Activated CD4-positive, alpha-beta T cell treated with anti-CD3 and anti-CD28 coated beads, Interleukin-10, Interleukin-2, amounts not matched to agents 100 ng/mL and 50 ng/mL, durations not matched to agents 16 hours and 8 hours (primary cell): Measurements from ENCODE around the gene SLC39A7.
"Not testable (repeated sequence)": the region's sequence is repeated elsewhere in the genome, so short reads cannot be mapped to it uniquely, and the experiment has no call there.

Experiments
- DNase-seq: peaks from one replicate; pipeline ENCODE4 v3.0.0-alpha.2; 2020

Gene SLC39A7

DNA sequence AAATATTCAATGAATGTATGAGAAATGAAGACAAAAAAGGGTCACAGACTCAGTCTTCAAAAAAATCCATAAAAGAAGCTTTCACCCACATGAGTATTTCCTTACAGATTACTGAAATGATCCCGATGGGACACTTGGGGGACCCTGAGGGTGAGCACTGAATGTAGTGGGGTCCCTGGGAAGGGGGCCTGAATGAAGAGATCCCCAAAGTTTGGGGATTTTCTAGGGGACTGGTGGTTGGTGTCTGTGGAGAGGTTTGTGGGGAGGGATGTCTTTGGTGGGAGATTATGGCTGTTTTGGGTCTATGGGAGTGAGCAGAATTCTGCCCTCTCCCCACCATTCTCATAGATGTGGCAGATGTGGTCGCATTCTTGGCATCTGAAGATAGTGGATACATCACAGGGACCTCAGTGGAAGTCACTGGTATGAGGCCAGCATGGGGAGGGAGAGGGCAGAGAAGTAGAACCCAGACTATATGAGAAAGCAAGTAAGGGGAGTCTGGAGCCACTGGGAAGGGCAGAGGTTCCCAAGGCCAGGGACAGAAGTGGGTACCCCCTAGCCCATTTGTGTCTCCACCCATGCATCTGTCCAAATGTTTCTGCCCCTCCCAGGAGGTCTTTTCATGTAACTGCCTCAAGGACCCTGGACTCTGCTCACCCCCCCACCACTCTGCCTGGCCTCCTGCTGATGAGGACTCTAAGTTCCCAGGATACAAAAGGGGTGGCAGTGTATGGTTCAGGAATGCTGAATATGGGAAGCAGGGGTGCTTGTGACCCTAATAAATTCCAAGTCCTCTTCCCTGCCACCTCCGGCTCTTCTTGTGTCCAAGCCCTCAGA, 5.6 kb downstream of the SLC39A7 start:
- no peak for DNase-seq

DNA sequence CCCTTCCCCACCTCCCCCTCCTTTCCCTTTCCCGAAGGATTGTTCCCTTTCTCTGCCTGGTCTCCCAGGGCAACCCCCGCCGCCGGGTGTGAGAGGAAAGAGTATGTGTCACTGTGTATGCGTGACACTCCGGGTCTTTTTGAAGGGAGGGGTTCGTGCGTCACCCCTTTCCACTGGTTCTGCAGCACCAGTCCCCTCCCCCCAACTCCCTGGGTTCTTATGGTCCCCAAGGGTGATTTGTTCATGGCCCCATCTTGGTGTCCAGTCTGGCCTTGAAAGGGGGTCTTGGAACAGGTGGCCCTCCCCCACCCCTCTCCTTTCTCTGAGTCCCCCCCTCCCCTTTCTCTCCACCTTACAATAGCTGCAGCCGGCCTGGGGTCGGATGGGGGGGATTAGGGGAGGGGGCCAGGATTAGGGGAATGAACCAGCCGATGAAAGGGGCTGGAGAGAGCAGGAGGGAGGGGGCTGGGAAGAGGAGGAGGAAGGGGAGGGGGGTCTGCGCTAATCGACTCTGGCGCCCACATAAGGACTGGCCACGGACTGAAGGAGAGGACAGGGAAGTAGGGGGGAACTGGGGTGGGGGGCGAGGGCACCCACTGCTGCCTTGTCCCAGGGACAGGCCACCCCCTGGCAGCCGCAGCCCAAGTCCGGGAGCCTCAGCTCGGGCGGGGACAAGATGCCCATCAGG, 6.3 kb downstream of the SLC39A7 start:
- DNase-seq, result no peak

DNA sequence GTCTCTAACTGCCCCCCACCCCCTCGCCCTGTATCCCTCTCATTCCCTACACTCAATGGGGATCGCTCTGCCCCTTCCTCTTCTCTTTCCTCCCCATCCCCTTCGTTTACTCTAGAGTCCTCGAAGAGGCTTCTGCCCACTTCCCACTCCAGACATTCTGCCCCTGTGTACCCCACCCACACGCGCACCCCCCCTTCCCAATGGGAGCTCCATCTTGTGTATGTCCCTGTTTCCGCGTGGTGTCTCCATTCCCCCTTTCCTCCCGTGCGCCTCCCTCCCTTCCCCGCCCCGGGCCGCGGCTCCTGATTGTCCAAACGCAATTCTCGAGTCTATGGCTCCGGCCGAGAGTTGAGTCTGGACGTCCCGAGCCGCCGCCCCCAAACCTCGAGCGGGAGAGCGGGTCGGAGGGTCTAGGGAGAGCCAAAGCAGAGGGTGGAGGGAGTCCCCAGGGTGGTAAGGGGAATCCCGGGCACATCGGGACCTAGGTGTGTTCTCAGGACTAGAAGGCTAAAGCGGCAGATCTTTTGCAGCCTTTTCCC, 7.0 kb downstream of the SLC39A7 start:
- DNase-seq, result no peak

DNA sequence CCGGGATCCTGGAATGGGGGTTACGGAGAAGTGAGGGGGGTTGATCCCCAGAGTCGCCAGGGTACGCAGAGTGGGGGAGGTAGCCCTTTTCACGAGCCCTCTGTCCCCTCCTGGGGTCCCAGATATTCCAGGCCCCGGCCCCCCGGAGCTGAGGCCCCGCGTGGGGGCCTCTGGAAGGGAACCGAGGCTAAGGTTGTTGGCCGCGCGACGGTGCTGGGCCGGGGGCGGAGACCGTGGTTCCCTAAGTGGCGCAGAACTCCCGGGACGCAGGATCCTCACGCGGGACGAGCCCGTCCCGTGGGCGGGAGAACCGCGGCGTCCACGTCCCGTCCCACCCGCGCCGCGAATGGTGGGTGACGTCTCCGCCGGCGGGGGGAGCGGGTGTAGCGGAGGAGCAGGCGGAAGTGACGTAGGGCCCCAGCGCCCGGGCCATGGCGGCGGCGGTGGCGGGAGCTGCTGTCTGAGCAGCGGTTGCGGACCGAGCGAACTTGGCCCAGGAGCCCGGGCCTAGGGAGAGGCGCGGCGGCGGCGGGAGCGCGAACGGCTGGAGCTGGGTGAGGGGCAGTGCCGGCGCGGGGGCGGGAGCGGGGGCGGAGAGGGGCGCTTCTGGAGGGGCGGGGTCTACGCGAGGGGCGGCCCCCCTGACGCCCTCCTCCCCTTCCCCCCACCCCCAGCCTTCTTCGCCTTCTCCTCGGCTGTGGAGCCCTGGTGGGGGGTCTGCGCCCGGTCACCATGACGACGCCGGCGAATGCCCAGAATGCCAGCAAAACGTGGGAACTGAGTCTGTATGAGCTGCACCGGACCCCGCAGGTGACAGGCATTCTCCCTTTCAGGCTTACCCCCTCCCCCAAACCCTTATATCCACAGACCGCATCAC, 7.7 kb downstream of the SLC39A7 start, which contains the start of gene RING1:
Gene RING1 (plus strand): TSS at position 410 of the 877 bp plus-strand sequence. CDS start 323 bp downstream, at position 733.
- peak; percentile 87 for DNase-seq

DNA sequence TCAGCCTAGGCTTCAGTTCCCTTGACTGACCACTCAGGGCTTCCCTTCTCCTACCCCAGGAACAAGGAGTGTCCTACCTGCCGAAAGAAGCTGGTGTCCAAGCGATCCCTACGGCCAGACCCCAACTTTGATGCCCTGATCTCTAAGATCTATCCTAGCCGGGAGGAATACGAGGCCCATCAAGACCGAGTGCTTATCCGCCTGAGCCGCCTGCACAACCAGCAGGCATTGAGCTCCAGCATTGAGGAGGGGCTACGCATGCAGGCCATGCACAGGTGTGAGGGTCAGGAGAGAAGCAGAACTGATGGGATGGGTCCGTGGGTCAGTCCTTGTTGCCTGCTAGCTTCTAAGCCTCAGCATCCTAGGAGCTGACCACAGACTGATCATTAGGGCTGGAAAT, 9.2 kb downstream of the SLC39A7 start:
- DNase-seq, result no peak

DNA sequence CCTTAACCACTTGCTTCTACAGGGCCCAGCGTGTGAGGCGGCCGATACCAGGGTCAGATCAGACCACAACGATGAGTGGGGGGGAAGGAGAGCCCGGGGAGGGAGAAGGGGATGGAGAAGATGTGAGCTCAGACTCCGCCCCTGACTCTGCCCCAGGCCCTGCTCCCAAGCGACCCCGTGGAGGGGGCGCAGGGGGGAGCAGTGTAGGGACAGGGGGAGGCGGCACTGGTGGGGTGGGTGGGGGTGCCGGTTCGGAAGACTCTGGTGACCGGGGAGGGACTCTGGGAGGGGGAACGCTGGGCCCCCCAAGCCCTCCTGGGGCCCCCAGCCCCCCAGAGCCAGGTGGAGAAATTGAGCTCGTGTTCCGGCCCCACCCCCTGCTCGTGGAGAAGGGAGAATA, 10.5 kb downstream of the SLC39A7 start:
- DNase-seq, result no peak

DNA sequence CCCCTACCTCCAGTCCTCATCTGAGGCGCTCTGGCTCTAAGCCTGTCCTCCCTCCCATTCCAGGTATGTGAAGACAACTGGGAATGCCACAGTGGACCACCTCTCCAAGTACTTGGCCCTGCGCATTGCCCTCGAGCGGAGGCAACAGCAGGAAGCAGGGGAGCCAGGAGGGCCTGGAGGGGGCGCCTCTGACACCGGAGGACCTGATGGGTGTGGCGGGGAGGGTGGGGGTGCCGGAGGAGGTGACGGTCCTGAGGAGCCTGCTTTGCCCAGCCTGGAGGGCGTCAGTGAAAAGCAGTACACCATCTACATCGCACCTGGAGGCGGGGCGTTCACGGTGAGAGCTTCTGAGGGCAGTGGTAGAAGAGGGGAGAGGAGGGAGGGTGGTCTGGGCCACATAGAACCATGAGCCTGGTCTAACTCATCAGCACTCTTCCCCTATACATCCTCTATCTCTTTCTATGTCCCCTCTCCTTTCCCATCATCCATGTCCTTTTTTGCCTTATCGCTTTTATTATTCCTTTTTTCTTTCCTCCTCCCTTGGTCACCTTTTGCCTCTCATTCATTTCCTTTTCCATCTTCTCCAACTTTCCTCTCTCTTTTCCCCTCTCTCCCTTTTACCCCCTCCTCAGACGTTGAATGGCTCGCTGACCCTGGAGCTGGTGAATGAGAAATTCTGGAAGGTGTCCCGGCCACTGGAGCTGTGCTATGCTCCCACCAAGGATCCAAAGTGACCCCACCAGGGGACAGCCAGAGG, 11.2 kb downstream of the SLC39A7 start:
- no peak for DNase-seq

DNA sequence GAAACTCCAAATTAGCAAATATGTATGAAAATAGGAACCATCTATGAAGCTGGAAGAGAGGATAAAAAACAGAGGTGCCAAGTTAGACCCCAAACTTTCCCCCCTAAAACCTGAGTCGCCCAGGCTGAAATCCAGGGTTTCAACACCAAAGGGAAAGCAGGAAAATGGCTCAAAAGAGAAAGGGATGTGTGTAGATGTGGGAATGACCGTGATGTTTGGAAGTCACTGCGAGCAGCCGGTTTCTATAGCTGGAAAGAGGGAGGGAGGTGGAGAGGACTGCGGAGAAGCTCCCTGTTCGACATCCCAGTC, 12.1 kb downstream of the SLC39A7 start:
- no peak for DNase-seq

DNA sequence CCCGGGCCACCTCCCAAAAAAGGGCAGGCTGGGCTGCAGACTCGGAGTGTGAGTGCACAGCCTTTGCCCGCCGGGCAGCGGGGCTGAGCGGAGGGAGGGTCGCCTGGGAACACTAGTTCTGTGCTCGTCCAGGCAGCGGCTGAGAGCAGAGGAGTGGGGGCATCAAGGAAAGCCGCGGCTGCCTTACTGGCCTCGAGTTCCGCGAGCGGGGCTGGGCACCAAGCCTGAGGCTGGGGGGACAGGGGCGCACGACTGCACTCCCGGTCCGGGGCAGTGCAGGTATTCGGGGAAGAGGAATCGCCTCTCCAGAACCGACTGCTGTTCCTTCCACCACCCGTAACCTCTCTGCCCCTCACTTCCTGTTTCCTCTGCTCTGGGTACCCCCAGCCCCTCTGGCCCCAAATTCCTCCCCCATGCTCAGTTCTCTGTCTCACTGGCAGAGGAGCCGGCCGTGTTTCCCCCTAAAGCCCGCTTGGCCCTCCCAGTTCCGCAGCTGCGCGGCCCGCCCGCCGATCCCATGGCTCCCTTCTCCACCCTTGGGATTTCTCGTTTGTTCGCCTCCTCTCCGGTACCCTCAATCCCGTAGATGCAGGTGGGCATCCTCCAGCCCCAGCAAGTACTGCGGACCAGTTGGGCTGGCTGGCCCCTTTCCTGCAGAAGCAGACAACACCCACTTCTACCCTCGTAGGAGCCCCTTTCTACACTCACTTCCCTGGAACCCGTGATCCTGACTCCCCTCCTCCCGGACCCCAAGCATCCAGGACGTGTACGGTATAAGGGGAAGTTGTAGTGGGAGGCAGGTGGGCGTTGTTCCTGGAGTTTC, 12.7 kb downstream of the SLC39A7 start:
- no peak for DNase-seq

DNA sequence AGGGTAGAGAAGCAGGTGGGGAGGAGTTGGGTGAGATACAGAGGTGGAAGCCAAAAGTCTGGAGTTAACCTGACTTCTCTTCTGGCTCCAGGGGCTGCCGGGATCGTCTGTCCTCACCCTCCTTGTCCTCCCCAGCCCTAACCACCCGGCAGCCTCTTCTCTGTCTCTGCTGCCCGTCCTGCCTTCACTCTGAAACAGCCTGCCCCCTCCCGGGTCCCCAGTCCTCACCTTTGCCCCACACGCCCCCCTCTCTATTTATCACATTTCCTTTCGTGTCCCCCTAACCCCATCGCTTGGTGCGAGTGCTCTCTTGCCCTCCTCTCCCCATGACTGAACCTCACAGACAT, 13.3 kb downstream of the SLC39A7 start:
- DNase-seq, result no peak

DNA sequence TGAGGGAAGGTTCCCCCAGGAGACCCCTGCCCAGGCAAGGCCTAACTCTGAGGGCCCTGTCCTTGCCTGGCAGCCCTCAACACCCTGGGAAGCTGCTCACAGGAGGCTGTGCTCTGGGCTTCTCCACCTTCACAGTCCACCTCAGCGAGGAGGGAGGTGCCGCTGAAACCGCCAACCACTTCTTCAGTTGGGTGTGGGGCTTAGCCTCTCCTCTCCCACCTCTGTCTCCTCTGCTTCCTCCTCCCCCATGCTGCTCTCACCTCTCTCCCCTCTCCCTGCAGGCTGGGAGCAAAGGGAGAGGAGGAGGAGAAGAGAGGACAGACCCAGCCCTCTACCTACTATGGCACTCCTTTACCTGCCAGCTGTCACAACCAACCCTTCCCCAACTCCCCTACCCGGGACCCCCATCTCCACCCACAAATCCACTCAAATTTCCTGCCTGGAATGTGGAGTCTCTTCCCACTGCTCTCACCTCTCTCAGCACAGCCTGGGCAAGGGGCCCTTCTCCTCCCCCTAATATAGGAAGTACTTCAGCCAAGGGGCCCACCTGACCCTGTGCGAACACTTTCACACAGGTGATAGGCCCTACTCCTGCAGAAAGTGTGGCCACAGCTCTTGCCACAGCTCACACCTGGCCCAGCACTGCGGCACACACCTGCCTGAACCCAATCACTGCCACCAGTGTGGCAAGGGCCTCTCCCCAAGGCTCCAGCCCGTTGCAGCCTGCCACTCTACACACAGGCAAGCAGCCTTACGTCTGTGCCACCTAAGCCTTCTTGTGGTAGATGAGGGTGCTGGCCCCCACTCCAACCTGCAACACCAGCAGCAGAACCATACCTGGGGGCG, 14.8 kb downstream of the SLC39A7 start:
- no peak for DNase-seq

DNA sequence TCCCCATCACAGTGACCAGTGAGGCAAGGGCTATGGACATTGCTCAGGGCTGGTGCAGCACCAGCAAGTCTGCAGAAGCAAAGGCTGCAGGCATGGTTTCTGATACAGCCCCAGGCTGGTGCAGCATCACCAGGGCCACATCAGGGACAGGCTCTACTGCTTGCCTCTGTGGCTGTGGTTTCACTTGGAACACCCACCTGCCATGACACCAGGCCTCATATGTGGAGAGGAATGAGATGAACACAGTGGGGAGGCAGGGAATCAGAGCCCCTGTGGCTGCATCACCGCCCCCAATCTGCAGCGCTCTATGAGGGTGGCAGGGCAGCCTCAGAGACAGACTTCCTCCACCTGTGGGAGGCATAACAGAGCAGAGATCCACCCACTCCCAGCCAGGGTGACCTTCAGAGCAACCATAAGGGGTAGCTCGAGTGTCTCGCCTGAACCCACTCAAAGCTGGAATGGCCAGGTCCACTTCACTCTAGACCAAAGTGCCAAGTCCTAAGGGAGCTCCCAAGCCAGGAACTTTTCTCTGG, 15.5 kb downstream of the SLC39A7 start:
- DNase-seq, result no peak

DNA sequence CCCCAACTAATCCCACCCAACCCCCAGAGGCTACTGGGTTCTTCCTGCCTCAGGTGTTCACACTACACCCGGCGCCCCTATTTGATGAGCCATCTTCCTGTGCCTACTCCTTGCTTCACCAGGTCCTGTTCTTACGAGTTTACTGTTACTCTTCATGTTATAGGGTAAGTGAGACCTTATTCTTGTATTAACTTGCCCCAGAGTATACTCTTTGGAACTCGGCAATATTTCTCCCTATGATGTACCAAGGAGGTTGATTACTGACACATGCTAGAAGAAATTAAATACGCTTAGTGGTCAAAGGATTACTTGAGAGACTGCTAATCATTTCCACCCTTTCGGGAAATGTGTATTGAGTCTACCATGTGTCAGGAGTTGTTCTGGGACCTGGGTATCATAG, 16.6 kb downstream of the SLC39A7 start:
- DNase-seq, result no peak

DNA sequence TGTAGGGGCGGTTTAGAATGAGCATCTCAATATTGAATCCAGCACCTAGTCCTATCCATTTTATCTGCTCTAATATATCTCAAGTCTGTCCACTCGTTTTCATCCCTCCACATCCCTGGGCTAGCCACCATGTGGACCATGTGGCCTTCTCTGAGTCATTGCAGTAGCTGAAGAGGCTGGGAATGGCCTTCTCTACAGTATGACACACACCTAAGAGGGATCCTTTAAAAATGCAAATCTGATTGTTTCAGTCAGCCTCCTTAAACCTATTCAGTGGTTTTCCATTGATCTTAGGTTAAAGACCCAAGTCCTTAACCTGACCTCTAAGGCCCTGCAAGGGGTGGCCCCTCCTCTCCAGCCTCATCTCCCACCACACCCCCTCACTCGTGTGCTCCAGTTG, 17.0 kb downstream of the SLC39A7 start:
- no peak for DNase-seq

DNA sequence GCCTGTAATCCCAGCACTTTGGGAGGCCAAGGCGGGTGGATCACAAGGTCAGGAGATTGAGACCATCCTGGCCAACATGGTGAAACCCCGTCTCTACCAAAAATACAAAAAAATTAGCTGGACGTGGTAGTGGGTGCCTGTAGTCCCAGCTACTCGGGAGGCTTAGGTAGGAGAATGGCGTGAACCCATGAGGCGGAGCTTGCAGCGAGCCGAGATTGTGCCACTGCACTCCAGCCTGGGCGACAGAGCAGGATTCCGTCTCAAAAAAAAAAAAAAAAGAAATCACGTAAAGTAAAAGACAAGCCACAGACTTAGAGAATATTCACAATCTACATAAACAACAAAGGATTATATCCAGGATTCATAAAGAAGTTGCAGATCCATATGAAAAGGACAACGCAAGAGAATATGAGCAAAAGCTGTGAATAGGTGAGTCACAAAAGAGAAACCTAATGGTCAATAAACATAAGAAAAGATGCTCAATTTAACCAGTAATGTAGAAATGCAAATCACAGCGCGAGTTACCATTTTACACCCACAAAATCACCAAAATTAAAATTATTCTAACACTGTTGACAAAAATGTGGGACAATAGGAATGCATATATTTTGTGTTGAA, 25.9 kb downstream of the SLC39A7 start:
- DNase-seq, result not testable (repeated sequence)

DNA sequence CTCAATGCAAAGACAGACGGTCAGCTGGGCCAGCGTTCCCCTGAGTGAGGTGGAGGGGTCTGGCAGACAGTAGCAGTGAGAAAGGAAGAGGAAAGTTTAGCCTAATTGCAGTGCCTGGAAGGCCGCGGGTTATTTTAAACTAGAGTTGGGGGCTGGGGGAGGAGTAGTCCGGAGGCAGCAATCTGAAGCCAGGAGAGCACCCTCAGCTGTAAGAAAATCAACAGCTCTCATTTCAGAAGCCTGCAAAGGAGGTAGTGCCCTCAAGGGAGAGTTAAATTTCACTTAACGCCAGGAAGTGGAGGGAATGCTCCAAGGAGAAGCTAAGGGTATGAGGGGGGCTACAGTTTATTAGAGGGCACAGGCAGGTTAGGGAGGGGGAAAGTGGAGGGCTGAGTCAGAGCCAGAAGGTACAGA, 34.6 kb downstream of the SLC39A7 start:
- no peak for DNase-seq

DNA sequence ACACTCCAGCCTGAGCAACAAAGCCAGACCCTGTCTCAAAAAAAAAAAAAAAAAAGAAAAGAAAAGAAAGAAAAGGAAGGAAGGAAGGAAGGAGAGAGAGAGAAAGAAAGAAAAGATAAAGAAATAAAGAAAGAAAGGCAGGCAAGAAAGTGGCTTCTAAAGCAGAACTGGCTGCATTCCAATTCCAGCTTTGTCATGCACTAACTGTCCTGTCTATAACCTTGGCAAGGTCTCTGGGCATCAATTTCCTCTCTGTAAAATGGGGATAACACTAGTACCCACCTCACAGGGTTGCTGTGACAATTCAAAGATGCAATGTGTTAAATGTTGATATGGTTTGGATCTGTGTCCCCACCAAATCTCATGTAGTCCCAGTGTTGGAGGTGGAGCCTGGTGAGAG, 35.7 kb downstream of the SLC39A7 start:
- DNase-seq, result no peak

DNA sequence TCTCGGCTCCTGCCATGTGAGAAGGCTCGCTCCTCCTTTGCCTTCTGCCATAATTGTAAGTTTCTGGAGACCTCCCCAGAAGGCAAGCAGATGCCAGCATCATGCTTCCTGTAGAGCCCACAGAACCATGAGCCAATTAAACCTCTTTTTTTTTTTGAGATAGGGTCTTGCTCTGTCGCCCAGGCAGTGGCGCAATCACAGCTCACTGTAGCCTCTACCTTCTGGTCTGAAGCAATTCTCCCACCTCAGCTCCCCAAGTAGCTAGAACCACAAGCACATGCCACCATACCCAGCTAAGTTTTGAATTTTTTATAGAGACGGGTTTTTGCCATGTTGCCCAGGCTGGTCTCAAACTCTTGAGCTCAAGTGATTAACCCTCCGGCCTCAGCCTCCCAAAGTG, 36.2 kb downstream of the SLC39A7 start:
- DNase-seq, result no peak

DNA sequence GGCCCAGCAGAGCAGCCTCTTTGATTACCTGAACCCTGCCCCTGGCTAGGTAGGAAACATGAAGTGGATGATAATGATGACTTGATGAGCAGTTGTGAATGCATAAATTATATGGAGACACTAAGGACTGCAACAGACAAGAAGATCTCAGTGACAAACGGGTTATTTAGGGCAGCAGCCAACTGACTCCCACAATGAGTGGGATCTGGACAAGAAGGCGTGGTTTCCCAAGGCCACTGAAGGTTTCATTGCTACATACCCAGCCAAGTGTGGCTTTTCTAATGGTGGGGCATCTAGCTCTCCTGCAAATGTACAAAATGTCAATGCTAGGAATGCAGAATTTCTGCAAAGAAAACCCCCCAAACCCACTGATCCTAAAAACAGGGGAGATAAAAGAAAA, 37.1 kb downstream of the SLC39A7 start:
- DNase-seq, result no peak

DNA sequence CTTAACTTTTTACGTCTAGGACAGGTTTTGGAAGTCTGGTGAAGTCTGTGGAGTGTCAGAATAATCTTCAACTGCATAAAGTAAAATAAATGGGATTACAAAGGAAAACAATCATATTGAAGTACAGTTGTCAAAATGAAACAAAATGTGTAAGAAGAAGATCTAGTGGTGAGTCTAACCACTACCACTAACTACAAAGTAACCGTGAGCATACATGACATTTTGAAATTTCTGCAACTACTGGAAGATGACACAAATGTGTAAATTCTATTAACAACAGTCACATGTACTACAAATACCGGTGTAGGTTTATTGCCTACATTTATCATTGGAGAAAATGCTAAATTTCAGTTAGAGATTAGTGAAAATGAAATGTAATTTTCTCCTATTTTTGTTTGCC, 41.3 kb downstream of the SLC39A7 start:
- DNase-seq, result peak; percentile 72
